ENCODE measurements around the gene FAM81A.
"Not testable (repeated sequence)": the region's sequence is repeated elsewhere in the genome, so short reads cannot be mapped to it uniquely, and the experiment has no call there.

FAM81A gene

DNA sequence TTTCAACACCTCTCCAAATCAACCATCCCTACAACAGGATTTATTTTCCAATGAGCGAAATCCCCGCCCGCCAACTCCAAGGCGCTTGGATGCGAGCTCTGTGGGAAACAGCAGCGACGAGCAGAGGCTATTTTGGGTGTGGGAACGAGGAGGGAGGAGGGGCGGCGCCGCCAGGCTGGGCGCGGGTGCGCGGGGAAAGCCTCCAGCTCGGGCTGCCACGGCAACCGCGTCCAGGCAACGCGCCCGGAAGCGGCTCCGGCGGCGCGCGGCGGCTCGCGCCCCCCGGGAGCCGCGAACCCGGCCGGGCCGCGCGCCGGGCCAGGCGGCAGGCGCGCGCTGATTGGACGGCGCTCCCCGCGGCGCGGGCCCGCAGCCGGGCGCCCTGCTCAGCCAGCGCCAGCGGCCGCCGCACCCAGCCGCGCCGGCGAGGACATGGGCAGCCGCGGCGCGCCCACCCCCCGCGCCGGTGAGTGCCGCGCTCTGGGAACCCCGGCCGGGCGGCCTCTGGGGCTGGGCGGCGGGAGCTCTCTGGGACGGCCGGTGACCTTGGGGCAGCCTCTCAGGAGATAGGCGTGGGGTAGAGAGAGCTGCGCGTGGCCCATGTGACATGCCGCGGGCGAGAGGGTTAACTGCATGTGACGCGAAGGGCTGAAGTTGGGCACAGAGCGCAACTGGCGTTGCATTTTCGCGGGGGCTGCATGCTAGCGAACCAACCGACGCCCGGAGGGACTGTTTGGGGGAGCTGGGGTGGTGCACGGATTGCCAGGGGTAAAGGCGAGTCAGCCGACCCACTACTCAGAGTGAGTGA lies at the start of gene FAM81A:
Gene FAM81A (plus strand): TSS at position 370 of the 808 bp plus-strand sequence. CDS start 20,441 bp downstream, outside the sequence.
- DNase-seq: peak; percentile 80

DNA sequence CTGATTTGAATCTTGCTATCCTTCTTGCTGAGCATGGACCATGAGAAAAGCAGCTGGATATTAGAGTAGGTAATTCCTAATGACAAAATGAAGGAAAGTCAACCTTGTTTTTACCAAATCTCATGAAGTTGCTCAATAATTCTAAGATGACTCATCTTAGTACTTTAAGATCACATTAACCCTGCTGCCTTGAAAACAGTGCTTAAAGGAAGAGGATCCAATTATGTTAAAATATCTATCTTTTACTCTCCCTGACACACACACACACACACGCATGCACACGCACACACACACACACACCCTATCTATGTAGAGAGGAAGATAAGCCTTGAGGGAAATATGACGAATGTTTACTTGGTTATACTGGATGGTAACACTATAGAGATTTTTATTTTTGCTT lies 49.3 kb upstream of the FAM81A start:
- no peak for DNase-seq

DNA sequence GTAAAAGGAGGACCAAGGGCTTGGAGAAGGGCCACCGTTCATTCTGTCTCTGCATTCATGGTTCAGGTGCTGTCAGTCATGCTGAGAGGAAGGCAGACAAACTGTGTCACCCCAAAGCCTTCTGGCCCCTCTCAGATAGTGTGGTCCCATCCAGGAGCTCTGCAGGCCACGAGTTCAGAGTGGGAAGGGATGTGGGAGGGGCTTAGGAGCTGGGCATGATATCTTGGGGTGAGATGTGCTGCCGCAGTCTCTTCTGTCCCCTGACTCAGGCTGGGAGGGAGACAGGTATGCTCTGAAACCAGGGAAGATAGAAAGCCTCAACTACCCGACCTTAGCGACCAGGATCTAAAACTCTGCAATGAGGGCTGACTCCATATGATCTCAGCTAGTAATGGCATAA lies 45.7 kb upstream of the FAM81A start:
- DNase-seq: no peak

DNA sequence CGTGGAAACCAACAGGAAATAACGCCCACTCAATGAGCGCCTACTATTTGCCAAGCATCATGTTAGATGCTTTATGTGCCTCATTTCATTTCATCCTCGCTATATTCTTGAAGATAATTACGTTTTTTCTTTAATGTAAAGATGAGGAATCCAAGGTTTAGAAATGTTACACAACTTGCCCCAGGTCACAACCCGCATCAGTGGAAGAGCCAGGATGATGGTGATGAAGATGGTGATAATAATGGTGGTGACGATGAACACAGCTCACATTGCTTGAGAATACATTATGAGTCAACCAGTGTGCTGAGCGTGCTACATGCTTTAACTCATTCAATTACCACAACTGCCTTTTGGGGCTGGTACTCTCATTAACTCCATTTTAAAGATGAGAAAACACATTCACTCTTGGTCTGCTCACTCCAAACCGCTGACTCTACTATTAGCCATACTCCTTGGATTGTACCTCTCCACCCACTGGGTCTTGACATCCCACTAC lies 43.8 kb upstream of the FAM81A start:
- DNase-seq: no peak

DNA sequence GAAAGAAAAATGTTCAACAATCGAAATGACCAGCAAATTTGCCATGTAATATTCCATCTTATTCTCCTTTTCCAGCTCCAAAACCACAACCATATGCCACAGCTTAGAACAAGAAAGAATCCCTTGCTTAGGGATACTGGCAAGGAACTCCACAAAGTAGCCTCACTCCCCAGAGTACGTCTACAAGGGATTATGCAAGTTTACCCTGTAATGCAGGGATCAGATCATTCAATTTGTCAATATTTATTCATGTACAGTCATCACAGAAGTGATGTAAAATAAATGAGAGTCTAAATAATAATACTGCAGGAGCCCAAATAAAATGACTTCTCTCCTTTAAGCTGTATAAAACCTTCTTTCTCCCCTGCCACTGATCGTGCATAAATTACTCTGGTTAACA lies 41.8 kb upstream of the FAM81A start:
- no peak for DNase-seq

DNA sequence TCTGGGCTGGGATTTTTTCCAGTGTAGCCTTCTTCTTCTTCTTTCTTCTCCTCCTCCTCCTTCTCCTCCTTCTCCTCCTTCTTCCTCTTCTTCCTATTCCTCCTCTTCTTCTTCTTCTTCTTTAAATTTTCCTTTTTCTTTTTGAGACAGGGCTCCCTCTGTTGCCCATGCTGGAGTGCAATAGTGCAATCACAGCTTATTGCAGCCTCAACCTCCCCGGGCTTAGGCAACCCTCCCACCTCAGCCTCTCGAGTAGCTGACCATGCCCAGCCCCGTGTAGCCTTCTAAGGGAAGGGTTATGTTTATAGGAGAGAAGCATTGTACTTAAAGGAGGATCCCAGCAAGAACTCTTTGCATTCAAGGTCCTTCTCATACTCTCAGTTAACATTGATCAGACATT lies 41.3 kb upstream of the FAM81A start:
- DNase-seq: no peak

DNA sequence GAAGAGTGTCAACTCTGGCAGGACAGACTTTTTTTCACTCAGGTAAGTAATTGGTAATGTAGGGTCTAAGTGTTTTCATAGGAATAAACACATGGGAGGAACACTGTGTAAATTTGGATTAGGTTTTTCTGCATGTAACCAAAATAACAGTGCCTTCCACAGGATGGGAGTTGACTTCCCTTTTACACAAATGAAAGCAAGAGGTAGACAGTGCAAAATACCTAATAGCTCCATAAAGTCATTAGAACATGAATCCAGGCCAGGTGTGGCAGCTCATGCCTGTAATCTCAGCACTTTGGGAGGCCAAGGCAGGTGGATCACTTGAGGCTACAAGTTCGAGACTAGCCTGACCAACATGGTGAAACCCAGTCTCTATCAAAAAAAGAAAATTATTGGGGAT lies 39.8 kb upstream of the FAM81A start:
- no peak for DNase-seq

DNA sequence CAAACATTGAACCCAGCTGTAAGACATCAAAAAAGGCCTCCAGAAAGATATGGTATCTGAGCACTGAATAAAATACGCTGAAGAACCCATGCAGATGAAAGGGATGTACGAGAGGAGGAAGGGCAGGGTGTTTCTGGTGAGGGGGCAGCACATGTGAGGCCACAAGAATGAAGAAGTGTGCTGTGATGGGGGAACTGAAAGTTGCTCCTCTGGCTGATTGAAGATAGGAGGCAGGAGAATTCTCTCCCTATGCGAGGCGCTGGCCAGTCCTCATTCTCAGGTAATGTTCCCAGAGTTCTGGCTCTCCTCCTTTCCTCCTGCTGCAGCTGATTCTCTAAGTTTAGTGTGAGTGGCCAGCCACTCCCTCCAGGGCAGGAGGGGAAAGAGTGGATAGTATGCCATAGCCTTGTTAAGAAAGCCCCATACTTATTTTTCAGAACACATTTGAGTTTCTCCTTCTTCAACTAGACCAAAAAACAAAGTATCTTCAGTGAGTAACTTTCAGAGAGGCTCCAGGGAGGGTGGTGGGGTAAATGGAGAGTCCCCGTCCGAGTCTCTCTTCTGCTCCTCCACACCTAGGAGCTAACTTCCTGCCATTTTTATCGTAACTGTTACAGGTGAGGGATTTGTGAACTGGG lies 38.4 kb upstream of the FAM81A start:
- no peak for DNase-seq

DNA sequence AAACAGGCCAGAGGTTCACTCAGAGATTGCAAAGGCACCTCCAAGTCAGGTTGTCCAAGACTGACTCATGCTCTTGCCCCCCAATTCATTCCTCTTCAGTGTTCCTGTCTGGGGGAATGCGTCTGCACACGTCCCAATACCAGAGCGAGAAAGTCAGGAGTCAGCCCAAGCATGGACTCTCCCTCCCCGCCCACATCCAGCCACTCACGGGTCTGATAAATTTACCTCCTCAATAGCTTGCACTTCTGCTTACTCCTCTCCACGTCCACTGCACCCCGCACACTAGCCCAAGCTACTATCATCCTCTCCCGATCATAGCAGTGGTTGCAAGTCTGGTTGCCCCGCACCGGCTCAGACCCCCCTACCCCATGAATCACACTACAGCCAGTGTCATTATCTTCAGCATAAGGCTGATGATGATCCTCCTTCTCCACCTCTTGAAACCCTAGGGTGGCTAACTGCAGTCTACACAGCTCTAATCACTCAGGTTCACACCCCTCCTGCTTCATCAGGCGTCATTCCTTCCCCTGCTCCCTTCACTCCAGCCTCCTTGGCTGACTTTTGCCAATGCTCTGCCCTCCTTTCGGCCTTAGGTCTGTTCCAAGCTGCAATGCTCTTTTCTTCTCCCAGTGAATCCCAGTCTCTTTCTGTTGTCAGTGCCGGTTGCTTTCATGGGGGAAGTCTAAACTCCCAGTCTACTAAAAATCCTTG lies 37.7 kb upstream of the FAM81A start:
- DNase-seq: no peak

DNA sequence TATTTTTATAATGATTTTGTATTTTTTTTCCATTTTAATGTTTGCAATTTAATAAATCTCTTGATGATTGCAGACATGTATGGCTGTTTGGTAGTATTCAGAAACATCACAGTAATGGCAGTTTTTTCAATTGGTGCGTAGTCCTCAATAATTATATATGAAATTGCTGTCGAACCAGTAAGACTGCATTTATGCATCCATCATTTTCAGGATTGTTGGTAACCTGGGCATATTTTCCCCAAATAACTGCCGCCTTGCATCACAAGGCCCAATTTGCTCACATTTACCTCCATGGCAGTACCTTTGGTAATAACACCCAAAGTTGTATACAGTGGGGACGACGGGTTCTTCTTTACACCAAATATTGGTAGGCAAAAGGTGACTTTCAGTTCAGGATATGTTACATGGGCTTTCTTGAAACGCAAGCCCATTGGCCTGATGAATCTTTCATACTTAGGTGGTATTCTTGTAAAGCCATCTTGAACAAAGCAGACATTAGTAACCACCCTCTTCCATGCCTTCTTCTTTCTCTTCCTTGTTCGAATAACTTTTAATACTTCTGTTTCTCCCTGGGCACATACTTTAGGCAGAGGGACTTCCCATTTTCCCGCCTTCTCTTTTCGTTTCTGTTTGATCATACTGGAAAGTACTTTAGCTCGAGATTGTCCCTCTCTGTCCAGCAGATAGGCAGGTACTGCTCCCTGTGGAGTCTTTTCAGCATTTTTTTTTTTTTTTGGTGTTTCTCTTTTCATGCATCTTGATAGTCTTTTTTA lies 36.7 kb upstream of the FAM81A start:
- not testable (repeated sequence) for DNase-seq

DNA sequence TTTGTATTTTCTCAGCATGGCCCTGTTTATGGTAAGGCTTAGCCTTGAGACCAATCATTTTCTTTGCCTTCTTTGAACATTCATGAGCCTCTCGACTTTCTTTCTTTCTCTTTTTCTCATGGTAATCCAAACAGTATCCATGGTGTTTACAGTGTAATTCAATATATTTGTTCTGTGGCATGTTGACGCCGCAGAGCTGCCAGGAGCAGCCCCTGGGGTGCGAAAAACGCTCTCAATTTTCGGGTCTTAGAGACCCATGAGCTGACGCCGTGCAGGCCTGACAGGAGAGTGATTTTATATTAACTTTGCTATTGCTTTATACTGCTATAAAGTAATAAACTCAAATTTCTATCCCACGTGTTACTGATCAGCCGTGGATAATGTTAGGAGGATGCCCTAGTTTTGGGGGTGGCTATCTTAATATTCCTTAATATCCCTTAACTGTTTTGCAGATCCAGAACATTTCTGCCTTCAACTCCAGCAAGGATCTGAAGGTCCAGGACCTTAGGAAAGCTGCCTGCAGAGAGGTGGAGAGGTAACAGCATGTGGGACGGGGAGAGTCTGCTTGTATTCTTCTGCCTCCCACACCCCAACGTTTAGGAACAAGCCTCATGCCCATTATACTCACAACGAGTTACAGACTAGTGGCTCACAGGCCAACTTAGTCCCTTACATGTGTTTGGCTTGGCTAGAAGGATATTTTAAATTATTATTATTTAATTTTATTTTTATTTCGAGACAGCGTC lies 36.0 kb upstream of the FAM81A start:
- DNase-seq: no peak

DNA sequence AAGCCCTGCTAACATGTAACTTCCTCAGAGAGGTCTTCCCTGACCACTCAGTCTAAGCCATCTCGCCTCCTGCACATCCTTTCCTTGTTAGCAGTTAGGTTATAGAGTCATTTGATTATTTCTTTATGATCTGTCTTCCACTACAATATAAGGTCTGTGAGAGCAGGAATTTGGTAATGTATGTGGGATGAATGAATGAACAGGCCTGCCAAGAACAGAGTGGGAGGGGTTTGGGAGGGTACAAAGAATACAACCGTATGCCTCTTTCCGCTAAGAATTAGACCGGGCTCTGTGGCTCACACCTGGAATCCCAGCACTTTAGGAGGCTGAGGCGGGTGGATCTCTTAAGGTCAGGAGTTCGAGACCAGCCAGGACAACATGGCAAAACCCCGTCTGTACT lies 32.9 kb upstream of the FAM81A start:
- no peak for DNase-seq

DNA sequence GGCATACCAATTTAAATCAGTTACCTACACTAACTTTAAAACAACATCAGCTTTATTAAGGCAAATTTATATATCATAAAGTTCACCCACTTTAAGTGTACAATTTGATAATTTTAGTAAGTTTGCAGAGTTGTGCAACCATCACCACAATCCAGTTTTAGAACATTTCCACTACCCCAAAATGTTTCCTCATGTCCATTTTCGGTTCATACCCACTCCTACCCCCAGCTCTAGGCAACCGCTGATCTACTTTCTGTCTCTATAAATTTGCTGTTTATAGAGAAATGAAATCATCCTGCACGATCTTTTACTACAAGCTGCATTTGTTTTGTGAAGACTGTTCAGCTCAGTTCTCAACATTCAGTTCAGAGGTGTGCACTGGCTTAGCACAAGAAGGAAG lies 31.5 kb upstream of the FAM81A start:
- no peak for DNase-seq

DNA sequence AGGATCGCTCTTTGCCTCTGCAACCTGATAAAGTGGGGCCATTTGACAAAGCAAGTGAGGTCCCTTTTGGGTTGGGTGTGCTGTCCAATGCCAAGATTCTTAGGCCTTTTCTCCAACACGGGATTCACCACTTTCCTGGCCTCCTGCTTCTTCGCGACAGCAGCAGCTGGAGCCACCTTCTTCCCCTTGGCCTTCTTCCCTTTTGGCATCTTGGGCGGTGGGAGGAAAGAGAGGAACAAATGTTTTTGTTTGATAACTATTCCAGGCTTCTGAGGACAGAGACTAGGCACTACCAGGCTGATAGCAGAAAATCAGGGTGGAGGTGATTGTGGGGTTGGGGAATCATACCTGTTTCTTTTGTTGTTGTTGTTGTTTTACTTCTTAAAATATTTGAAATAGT lies 30.0 kb upstream of the FAM81A start:
- DNase-seq: no peak

DNA sequence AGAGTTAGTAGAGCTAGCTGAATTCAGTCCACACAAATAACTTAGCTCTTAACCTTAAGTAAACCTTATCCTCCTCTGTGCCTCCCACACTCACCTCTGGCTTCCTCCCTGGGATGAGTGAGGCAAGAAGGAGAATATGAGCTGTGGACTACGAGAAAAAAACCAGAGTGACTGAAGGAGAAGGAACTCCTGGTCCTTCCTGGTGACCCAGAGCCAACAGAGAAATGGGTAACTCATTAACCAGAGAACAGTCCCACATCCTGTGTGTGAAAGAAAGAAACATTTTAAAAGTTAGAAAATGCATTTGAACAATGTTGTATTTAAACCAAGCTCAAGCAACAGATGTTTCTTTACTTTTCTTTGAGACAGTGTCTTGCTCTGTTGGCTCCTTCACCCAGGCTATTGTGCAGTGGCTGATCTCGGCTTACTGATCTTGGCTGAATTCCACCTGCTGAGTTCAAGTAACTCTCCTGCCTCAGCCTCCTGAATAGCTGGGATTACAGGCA lies 27.5 kb upstream of the FAM81A start:
- DNase-seq: no peak

DNA sequence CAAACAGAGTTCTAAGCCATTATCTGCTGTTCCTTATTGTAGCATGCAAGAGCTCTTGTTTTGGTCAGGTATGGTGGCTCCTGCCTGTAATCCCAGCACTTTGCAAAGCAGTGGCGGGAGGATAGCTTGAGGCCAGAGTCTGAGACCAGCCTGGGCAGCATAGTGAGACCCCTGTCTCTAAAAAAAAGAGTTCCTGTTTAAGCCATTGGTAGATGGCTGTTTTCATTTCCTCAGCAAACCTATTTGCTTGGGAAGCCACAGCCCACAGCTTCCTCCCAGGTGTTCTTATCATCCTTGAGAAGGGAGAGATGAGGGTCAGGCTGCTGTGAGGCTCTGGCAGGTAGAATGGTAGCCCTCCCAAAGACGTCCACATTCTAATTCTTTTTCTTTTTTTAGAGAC lies 24.4 kb upstream of the FAM81A start:
- DNase-seq: no peak

DNA sequence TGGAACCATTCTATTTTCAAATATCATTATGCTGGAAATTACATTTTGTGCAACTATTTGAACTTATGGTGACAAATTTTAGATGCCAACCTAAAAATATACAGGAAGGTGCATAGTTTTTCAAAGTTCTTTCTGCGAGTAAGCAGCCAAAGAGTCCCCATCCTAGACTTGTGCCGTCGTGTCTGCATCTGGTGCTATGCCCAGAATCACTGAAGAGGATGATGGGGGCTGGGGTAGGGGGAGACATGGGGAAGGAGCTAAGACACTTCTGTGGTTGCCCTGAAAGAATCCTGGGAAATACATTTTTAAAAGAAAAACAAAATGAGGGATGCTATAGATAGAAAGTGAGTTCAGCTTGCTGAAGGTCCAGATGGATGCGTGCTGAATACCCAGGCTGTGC lies 21.2 kb upstream of the FAM81A start:
- no peak for DNase-seq

DNA sequence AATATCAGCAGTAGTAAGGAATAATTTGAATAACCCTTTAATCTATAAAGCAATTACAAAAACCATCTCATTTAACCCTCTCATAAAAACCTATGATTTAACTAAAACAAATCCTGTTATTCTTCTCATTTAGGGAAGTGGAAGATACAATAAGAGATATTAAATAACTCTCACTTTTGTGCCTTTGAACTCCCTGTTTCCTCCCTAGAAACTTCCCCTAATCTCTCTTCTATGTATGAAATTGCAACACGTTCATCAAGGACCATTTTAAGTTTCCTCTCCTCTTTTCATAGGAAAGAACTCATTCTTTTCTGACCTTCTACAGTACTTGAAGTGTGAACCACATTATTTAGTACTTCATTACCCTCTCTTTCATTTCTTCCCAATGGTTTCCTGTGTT lies 18.8 kb upstream of the FAM81A start:
- no peak for DNase-seq

DNA sequence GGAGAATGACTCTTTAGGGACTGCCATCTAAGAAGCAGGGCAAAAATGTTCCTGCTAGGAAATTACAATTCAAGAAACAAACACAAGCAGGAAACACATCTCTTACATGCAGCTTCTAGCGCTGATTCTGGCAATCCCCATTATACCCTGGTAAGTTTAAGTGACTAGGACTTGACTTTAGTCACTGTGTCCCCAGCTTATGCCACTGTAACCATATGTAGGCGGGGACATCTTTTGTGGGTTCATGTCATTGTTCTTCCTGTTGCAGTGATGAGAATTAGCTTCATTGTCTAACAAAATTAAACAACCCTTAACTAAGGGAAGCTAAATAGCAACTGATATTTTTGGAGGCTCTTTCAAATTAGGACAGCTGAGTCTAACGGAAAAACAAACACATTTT lies 17.9 kb upstream of the FAM81A start:
- DNase-seq: no peak

DNA sequence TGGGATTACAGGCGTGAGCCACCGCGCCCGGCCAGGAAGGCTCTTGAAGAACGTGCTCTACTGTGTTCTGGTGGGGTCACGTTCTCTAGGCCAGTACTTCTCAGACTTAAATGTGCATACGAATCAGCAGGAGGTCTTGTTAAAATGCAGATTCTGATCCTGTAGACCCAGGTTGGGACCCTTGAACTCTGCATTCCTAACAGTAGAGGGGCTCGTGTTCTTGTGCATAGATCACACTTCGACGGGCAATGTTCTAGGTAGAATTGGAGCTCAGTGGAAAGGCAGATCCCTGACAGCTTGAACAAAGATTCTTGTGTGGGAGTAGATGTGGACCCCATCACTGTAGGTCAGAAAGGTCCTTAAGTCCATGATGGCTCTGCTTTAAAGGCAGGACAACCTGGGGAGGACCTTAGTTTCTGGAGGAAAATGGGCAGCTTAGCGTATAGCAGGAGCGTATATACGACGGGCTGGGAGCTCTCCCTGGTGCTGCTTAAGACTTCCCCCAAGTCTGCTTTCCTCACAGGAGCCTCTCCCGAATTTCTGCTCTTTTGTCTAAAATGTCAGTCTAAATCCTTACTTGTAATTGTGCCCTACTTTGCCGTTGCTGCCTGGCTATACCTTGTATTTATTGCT lies 16.9 kb upstream of the FAM81A start:
- no peak for DNase-seq

DNA sequence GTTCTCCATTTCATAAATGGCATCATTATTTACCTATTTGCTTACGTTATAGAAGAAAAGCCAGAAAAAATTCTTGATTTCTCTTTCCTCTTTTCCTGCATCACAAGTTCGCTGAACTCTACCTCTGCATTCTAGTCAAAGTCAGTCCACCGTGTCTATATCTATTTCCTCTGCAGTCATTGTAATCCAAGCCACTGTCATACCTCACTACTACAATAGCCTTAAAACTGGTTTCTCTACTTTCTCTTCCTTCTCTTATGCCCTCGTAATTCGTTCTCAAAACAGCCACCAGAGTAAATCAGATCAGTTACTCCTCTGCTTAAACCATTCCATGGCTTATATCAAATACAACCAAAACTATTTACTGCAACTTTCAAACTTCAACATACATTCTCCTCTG lies 13.4 kb upstream of the FAM81A start:
- no peak for DNase-seq

DNA sequence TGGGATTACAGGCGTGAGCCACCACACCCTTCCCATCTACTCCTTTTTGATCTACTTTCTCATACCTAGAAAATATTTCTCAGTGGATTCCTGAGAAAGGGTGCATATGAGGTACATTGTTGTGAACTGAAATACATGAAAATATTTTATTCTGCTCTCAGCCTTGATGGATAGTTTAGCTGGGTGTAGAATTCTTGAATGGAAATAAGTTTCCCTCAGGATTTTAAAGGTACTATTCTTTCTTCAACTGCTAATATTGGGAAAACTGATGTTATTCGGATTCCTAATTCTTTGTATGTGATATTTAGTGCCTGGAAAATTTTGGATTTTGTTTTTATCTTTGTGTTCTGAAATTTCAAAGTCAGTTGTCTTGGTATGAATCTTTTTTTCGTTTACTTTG lies 9.1 kb upstream of the FAM81A start:
- DNase-seq: not testable (repeated sequence)

Data from NCI-H82 (cell line).